G401 (cell line): ENCODE measurements around the gene FILIP1. TPM values are rescaled to one million over a fixed set of nuclear protein-coding genes. Genes with fewer than 3 reads are reported as not detected.

Experiments
- DNase-seq: peaks from one replicate; pipeline ENCODE4 v3.0.0-alpha.2; 2015; ENCODE audit warnings: low spot score
- in situ Hi-C: cut with HindIII; loops from 2 replicates; pipeline ENCODE4 v1.10.0; 2016; ENCODE audit warnings: low sequenced_read_pairs, mixed read lengths
- total RNA-seq: library from RNA; depleted of rRNA; stranded (reverse); fragments of >200 nt; shearing (Covaris generic); gene quantifications from 2 replicates; pipeline ENCODE4 v1.2.3, GENCODE V29; 2014

The FILIP1 gene
- total RNA-seq, 1 experiment from 2014 or later, result not detected

DNA sequence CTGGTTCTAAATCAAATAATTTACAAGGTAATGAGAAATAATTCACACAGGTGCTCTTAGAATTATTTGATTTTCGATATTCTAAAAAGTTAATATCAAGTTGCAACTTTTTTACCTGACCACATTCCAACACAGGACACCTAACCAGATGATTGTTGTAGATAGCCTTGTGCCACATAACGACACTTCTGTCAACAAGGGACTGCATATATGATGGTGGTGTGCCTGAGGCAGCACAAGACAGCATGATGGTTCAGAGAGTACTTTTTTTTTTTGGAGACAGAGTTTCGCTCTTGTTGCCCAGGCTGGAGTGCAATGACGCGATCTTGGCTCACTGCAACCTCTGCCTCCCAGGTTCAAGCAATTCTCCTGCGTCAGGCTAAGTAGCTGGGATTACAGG is 142.8 kb downstream of the FILIP1 start:
- in situ Hi-C loops, result no loop called here
- no peak for DNase-seq

DNA sequence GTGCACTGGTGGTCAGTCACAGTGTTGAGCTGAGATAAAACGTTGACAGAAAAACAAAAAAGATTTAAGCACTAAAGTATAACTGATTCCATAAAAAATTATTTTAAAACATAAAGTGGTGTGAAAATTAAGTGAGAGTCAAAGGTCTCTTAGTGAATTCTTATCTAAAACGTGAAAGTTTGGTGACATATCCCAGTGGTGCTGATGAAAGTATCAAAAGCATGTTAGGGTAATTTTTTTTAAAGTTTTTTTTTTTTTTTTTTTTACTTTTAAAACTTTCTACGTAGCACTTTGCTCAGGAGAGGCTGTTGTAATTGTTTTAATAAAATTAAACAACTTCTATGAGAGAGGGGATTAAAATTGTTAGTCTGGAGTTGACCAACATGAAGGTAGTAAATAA is 143.4 kb downstream of the FILIP1 start:
- in situ Hi-C loops, result no loop called here
- DNase-seq, result no peak

DNA sequence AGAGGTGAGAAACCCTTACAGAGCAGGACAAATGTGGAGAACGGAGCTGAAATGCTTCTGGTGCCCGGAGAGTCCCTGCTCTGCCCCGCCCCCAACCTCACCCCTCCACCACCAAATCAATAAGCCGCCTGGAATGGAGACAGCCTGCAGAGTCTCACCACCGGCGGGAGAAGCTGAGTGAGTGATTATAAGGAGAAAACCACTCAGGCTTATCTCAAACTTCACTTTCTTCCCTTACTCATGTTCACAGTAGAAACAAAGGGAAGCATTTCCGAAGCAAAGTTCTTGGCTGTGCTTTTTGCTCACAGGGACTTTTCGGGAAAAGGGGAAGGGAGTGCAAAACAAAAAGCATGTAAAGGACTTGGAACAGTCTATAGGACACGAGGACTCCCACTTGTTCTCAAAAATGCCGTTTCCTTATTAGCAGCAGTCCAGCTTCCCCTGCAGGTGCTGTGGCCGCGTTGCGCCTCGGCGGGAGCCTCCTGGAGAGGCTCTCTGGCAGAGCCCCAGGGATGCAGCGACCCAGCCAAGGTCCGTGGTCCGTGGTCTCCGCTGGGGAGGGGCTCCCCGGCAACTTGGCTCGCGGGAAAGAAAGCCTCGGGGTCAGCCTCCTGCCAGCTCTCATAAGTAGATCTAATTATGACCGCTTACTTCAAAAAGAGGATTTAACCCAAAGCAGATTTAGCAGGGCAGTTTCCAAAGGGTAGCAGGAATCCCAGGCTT is 144.2 kb downstream of the FILIP1 start:
- in situ Hi-C loops, result no loop called here

DNA sequence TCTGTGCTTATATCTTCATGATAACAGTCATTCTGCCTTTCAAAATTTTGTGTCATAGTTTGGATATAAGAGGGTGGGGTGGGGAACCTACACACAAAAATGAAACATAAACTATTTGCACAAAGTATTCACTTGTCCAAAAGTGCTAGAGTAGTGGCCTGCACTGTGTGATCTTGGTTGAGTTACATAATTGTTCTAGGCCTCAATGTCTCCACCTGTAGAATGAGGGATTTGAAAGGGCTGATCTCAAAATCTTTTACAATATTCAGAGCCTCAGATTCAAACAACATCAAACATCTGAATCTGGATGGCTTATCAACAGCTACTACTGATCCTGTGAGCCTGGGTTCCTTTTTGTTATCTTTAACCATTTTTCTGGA is 144.7 kb downstream of the FILIP1 start:
- in situ Hi-C loops, result no loop called here
- DNase-seq, result no peak

More for the DNA sequence above, 144.2 kb downstream of the FILIP1 start:
- DNase-seq, result no peak

DNA sequence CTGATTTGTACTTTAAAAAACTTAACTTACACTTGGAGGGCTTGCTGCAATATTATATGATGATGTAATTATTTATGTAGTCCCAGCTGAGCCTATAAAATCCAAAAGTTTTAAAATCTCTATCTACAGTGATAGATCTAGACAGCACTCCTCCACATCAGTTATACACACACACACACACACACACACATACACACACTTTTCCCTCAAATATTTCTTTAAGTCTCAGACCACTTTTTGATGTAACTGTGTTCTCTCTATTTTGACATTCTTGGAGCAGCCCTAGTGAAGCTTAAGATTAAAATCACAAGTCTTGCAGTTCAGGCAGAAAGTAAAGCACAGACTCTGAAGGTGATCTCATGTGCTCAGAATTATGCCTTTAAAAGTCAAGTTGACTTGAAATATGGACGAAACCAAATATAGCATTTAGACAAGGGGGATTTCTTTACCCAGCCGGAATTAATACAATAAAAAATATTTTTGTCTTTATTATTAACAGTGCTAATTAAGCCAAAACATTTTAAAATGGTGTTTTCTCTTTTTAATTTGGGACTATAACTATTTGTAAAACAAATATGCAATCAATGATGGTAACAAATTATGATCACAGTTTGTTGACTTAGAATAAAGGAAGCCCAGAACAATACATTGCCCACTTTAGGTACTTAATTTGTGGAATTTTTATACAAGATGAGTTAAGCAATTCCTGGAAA is 145.5 kb downstream of the FILIP1 start:
- in situ Hi-C loops, result no loop called here
- no peak for DNase-seq

DNA sequence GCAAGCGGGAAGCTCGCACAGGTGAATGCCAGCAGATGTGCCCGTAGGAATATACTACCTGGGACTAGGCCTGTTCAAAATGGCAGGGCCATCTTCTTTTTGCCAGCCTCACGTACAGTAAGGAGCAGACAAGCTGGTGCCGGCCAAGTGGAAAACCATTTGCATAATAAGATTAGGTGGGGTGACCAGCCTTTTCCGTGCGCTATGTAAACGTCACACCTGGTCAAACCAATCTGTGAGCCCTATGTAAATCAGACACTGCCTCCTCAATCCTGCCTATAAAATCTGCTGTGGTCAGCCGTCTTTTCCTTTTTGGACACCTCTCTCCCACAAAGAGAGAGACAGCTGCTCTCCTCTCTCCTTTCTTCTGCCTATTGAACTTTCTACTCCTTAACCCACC is 148.2 kb downstream of the FILIP1 start:
- no peak for DNase-seq
- in situ Hi-C loops, result no loop called here

DNA sequence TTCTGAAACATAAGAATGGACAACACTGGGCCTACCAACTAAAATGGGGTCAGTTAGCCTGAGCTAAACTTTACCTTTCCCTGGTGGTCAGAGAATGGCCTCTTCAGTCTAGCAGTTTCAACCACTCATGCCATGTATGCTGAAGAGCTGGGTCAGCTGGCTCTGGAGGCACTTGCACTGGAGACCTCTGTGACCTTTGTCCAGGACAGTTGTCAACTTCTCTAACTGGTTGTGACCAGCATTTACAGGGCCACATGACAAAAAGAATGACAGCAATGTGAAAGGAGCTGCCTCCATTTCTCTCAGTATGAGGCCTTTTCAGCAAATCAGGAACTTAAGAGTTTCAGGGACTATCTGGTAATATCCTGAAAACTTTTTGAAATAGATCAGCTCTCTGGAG is 149.1 kb downstream of the FILIP1 start:
- in situ Hi-C loops, result no loop called here
- no peak for DNase-seq

DNA sequence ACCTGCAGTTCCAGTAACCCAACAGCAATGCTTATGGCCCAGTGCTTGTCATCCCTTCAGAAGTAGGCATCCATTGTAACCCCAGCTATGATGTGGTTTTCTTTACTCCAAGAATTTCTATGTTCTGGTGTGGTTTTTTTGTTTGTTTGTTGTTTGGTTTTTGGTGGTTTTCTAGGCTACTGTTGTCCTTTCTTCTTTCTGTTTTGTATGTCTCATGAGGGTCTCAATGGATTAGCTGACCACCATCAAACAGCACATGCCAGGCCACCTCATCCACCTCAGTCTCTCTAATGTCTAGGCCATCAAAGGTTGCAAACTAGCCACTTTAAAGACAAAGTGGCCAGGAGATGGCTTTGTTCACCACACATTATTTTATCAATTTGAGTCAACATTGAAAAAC is 149.6 kb downstream of the FILIP1 start:
- no peak for DNase-seq
- in situ Hi-C loops, result no loop called here

DNA sequence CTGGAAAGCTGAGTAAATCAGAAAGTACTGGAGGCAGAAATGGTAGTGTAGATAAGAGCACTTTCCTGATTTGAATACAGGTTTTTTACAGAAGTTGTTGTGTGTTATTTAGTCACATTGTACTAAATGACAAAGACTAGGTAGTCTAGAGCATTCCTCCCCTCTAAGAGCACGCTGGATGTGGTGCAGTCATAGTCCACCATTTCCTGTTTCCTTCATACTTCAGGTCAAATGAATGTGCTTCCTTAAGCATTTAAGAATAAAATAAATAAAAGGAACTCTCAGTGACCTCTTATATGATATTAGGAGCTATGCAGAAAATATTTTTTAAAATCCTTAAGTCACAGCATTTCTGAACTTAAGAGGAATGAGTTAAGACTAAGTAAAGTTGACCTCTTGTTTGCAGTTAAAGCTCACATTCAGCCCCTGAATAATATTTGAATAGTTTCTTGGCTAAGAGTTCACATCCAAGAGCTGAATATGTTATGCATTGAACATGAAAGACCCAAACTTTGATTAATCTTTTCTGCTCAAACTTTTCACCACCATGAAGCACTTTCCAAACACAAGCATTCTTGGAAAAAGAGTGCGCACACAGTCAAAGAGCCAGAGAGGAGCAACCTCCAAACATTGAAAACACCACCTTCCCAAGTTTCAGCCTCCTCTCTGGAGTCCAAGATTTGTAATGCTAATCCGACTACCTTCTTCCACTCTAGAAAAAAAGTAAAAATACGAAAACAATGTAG is 155.6 kb downstream of the FILIP1 start:
- DNase-seq, result no peak
- in situ Hi-C loops, result no loop called here

DNA sequence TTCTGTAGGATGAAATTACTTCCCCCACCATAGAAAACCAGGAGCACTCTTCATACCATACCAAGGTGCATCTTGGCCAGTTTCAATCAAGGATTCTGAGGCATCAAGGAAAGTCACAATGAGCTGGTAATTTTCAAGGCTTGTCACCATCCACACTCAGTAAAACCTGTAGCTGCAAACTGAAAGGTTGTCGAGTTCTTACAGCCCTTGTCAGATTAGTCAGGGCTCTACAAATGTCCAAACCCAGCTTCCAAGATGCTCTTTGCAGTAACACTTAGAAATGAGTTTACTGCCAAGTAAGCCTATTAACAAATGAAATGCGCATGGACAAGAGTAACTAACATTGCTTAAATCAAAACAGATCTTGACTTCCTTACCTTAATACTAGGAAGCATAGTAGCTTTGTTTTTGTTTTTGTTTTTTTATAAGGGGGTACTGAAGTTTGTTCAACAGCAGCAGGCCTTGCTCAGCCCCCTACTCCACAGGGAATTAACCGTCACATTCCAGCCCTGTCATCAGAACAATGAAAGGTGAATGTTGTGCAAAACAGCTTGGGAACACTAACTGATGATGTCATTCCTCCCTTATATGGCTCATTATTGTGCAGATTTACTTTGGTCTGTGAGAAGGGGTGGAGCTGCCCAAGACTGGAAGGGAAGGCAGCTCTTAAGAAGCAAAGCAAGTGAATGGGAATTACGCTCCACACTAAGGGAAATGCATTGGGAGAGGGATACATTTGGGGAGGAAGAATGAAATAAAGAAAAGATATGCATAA is 159.1 kb downstream of the FILIP1 start:
- no peak for DNase-seq
- in situ Hi-C loops, result no loop called here

DNA sequence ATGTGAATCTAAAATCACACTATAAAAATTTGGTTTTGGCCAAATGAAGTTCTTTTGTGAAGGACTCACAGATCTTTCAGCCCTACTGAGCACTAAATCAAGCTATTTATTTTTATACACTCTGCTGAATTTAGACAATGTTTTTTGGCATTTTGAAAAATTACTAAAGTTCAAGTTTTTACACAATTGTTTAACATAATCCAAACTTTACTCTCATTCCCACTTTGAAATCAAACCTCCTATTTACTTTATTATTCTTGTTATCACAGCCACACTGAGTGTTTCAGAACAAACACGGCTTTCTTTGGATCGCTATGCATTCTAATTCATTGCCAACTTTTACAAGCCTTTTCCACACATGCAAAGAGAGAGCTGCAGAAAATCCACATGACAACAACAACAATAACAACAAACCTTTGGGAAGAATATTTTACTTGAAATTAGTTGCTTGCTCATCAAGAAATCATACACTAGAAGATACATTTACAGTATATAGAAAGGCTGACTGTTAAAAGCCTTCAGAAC is 159.9 kb downstream of the FILIP1 start:
- in situ Hi-C loops, result no loop called here
- no peak for DNase-seq

DNA sequence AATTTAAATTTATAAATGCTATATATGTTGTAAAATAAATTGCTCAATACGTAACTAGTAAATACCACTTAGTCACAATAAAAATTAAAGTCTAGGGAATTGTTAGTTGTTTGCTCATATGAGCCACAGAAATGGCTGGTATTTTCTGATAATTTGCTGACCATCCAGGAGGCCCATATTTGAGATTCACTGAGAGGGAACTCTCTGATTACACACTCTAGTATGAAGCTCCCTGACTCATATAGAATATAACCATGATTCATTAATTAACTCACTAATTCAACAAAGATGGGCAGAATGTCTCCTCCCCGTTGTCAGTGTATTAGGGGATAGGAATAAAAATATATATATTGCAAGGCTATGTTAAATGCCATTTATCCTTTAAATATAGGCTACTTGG is 162.4 kb downstream of the FILIP1 start:
- in situ Hi-C loops, result no loop called here

DNA sequence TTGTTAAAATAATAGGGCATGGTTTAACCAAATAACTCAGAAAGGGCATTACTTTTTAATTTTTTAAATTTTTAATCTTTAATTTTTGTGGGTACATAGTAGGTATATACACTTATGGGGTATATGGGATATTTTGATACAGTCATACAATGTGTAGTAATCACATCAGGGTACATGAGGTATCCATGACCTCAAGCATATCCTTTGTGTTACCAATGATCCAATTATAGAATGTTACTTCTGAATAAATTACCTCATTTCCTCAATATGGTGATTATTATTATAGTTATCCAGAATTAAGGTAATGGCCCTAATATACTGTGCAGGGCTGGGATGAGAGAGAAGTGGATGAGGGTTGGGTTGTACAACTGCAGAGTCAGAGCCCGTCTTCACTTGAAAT is 163.9 kb downstream of the FILIP1 start:
- in situ Hi-C loops, result no loop called here
- no peak for DNase-seq

More for the DNA sequence above, 162.4 kb downstream of the FILIP1 start:
- DNase-seq, result no peak

DNA sequence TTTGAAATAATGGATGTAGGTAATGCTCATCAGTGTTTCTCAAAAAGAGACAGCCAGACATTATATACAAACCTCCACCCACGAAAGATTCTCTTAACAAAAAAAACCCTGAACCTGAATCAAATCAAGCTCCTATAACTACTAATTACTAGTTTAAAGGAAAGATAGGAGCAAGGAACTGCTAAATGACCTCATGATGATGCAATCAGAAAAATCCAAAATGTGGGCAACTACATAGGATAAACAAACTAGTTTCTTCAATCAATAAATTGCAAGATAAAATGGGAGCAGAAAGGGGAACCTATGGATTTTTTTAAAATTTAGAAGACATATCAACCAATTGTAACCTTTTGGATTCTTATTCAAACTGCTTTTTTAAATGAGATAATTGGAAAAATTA is 165.8 kb downstream of the FILIP1 start:
- in situ Hi-C loops, result no loop called here
- DNase-seq, result no peak

DNA sequence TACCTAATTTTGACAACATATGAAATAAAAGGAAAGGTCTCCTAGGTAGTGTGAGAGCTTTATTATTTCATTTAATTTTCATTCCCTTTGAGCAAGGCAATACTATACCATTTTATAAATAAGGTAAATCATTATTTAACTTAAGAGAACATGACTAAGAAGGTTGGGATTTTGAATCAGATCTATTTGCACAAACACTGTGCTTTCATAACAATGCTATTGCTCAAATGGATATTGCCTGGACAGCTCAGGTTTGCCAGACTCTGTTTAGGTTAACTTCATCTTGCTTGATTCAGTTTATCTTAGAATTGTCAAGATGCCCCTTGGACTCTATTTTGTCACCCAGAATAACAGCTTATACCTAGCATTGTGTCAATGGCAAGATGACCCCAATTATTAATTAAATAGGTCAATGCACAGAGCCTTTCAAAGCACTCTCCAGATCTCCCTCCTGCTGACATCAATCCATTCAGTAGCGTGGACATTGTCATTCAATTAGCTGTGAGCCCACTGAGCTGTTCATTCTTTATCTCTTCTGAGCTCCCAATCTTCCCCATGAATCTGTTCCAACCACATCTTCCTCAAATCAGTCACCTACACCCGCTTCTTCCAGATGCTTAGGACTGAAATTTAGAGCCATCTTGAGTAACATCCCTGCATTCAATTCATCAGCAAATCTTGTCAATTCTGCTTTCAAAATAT is 166.9 kb downstream of the FILIP1 start:
- in situ Hi-C loops, result no loop called here
- no peak for DNase-seq

DNA sequence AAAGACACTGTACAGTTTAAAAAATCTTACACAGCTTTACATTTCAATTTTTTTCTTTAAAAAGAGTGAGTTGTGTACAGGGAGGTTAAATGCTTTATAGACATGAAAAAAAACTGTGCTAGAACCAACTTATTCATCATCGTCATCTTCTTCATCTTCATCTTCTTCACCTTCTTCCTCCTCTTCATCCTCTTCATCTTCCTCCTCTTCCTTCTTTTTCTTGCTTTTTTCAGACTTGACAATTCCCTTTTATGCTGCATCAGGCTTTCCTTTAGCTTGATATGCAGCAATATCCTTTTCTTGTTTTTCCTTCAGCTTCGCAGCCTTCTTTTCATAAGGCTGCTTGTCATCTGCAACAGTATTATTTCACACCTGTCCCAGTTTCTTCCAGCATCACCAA is 174.7 kb downstream of the FILIP1 start:
- no peak for DNase-seq
- in situ Hi-C loops, result no loop called here

DNA sequence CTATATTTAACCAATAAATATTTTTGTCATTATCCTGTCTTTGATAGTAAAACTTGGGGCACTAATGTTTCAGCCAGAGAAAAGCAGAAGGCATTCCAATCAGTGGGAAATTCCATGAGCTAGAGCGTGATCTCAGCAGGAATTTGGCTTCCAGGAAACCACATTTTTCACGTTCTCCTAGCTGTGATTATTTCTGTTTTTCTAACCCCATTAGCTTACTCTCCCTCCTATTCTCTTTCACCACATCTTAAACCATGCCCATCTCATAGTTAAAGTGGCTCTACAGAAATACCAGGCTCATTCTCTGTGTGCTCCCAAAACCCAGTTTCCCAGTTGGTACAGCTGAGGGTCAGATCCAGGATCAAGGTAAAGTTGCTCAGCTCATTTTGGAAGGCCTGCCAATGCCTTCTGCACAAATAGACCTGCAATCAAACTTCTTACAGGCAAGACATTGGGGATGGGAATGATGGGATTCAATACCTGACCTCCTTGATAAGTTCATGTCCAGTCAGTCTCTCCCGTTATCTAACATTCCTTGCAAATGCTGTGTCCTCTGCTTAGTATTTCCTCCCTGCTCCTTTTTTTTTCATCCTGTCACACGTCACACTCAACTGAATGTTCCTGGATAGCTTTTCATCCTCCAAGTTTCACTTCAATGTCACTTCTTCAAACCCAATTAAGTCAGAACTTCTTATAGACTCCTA is 175.9 kb downstream of the FILIP1 start:
- in situ Hi-C loops, result no loop called here
- no peak for DNase-seq

DNA sequence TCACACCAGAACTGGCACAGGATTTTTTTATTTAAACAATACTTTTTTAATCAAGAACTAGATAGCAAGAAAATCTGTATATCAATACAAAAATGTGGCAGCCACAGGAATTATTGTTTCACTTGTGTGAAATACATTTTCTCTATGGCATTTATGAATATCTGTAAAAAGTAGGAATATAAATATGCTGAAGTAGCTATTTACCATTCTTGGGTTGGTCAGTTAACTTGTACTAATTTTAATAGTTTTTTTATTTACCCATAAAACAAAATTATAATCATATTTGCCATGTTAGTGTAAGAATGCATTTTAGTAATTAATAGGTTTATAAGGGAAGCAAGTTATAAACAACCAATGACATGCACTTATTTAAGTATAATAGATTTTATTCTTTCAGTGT is 177.6 kb downstream of the FILIP1 start:
- DNase-seq, result no peak
- in situ Hi-C loops, result no loop called here
